T-helper 2 cell treated with Interferon-gamma antibody and Interleukin-4, amounts not matched to agents 100 ng/mL and 5 ng/mL, for 36 hours (primary cell): Measurements from ENCODE around the gene CHIT1. TPM values are rescaled to one million over a fixed set of nuclear protein-coding genes. Genes with fewer than 3 reads are reported as not detected.

Experiments
- intact Hi-C: fragments of 100-400 bp; cut with micrococcal nuclease; formaldehyde crosslinking; loops from one replicate; pipeline ENCODE4 v1.15.1; 2023
- total RNA-seq: library from RNA; stranded (reverse); gene quantifications from 2 replicates; pipeline ENCODE4 v1.2.3, GENCODE V29; 2022

CHIT1 gene
- total RNA-seq, 1 donor from 2014 or later, result 0.18 TPM

DNA sequence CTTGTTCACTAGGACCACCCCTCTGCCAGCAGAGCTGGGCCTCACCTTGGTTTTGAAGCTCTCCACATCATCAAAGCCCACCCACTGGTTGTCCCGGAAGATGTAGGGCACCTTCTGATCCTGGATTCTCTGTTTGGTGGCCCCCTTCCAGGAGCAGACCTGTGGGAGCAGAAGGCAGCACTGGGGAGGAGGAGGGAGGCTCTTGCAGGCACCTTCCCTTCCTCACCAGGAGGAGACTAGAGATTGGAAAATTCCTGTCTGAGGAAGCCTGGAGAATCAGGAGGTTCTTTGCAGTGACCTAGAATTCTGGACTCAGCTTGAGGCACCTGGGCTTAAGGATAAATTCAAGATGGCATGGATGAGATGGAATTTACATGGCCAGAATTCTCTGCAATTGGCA, 10.3 kb downstream of the CHIT1 start:
- intact Hi-C loops, result loop anchor here (5.0 kb wide), 1 partner anchor 102 kb away; no protein-coding TSS in a partner anchor

DNA sequence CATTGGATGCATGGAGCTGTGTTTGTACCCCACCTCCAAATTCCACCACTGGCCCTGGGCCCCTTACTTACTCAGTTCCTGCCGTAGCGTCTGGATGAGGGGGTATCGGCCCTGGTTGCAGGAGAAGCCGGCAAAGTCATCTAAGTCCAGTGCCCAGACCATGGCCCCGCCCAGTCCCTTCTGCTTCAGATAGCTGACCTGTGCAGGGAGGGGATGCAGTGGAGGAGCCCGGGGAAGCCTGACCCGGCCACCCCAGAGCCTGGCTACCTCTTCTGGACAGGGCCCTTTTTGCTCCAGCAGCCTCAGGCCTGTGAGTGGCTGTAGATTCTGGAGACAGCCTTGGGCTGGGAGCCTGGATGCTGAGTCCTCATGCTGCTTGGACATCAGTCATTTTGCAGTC, 11.8 kb downstream of the CHIT1 start:
- intact Hi-C loops, result loop anchor here (5.0 kb wide), 1 partner anchor 100 kb away; no protein-coding TSS in a partner anchor

DNA sequence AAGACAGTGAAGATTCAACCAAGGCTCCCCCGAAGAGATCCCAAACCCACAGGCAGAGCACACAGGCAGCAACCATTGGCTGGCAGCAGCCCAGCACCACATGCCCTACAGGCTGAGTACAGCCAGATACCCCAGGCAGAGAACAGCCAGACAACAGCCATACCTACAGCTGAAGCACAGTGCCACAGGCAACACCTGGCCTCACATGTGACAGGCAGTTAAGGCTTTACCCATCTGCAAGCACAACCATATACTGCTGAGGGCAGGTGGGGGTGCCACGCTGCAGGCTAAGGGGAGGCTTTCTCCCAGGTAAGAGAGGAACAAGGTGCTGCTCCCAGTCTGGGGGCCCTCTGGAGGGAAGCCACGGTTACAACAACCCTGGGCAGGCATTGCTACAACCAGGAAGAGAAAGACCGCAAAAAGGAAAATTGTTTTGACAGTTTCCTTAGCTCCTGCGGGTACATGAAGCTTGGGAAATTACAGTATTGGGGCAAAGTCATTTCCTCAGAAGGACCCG, 12.3 kb downstream of the CHIT1 start:
- intact Hi-C loops, result loop anchor here (5.0 kb wide), 1 partner anchor 100 kb away; no protein-coding TSS in a partner anchor

GRCh38 chr1:203216274-203217138, 13.0 kb downstream of the CHIT1 start:
- intact Hi-C loops, result loop anchor here (1.0 to 5.0 kb wide), 2 partner anchors 99 to 177 kb away; no protein-coding TSS in a partner anchor

GRCh38 chr1:203215573-203215972, 13.9 kb downstream of the CHIT1 start:
- intact Hi-C loops, result loop anchor here (5.0 kb wide), 1 partner anchor 98 kb away; no protein-coding TSS in a partner anchor

DNA sequence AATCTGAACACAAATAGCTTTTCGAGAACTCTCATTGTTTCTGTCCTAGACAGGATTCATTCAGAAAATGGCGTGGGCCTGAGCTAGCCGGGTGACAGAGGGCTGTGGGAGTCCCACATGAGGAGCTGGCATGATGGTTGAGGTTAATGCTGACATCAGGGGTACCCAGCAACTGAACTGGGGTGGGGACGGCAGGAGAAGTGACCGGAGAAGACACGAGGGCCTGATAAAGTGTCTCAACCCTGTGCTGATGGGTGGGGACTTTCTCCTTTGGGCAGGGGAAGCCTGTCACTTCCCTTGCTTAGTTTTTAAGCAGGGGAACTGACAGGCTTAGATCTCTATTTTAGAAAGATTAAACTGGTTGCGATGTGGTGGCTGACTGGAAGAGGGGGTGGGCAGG, 14.6 kb downstream of the CHIT1 start:
- intact Hi-C loops, result loop anchor here (5.0 kb wide), 1 partner anchor 98 kb away; no protein-coding TSS in a partner anchor

DNA sequence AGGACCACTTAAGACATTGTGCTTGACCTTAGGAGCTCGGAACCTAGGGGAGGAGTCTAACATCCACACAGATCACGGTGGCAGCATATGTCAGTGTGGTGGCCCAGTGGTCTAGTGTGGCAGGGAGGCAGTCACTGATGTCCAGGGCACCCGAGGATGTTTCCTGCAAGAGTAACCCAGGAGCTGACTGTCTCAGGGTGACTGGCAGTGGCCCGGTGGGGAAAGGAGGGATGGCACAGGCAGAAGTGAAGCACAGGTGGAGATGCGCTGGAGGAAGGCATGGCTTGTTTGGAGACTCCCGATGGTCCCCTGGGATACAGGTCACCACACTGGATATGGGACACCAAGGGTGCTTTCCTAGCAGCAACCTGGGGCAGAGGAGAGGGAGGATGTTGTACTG, 16.3 kb downstream of the CHIT1 start:
- intact Hi-C loops, result no loop called here

- intact Hi-C loops, result no loop called here
Observed at GRCh38 chr1:203211812-203212211, 17.7 kb downstream of the CHIT1 start.

DNA sequence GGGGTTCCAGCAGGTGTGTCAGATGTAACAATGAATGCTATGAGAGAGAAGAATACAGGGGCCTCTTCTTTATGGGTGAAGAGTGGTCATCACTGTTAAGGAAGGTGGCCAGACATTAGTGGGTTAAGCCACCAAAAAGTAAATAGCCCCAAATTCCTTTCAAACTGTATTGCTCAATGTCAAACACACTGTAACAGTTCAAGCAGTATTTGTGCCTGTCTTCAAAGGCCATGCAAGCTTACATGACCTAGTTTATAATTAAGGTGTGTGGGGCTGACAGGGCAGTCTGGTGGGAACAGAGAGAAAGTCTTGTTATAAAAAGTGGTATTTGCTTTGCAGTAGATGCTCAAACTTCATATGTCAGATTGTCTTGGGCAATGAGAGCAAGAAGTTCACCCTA, 18.5 kb downstream of the CHIT1 start:
- intact Hi-C loops, result no loop called here

- intact Hi-C loops, result no loop called here
Observed at GRCh38 chr1:203210350-203210749, 19.1 kb downstream of the CHIT1 start.

DNA sequence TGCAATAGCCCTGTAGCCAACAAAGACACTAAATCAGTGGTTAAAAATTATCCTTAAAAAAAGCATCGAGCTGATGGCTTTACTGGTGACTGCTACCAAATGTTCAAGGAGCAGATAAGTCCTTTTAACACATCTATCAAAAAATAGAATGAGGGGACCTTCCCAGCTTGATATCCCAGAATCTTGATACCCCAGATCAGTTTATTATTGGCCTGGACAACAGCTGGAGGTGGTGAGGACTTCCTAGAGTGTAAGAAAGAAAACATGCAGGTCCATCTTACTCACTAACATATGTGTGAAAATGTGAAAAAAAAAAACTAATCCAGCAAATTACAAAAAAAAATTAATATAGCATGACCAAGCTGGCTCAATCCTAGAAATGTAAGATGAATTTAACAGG, 21.3 kb downstream of the CHIT1 start:
- intact Hi-C loops, result no loop called here

DNA sequence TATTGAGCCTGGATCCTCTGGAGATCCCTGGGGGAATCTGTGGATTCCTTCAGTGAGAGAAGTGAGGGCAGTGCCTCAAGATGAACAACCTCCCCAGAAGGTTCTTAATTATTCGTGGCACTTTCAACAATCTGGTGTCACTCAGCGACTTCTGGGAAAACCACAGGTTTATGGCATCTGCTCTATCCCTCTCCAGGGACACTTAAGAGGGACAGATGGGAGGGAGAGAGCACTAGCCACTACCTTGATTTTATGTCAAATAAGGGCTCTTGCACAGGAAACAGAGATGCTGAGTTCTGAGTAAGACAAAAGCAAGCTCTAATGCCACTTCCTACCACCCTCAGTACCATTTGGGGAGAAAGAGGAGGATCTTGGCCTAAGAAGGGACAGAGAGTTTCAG, 21.7 kb downstream of the CHIT1 start:
- intact Hi-C loops, result no loop called here

DNA sequence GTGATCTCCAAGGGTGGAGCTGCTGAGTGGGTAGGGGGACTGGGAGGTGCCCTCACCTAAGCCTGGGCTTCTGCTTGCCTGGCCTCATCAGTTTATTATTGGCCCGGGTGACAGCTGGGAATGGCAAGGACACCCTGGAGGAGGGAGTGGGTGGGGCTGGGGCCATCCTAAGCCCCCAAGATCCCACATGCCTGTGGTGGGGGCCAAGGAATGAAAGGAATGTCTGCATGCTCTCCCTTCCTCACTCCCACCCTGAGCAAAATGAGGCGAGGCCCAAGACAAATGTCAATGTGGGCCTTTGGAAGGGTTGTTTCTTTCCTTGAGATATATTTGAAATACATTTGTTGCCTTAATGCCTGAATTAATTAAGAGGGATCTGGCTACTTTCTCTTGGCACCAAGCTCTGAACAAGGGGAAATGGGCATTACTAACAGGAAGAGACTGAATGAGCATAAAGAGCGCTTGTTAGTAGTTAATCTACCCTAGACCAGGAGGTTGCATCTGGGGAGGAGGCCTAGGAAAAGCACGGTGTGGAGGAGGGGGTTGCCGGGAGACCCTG, 23.3 kb downstream of the CHIT1 start:
- intact Hi-C loops, result no loop called here

- intact Hi-C loops, result no loop called here
Observed at GRCh38 chr1:203204756-203205155, 24.7 kb downstream of the CHIT1 start.

DNA sequence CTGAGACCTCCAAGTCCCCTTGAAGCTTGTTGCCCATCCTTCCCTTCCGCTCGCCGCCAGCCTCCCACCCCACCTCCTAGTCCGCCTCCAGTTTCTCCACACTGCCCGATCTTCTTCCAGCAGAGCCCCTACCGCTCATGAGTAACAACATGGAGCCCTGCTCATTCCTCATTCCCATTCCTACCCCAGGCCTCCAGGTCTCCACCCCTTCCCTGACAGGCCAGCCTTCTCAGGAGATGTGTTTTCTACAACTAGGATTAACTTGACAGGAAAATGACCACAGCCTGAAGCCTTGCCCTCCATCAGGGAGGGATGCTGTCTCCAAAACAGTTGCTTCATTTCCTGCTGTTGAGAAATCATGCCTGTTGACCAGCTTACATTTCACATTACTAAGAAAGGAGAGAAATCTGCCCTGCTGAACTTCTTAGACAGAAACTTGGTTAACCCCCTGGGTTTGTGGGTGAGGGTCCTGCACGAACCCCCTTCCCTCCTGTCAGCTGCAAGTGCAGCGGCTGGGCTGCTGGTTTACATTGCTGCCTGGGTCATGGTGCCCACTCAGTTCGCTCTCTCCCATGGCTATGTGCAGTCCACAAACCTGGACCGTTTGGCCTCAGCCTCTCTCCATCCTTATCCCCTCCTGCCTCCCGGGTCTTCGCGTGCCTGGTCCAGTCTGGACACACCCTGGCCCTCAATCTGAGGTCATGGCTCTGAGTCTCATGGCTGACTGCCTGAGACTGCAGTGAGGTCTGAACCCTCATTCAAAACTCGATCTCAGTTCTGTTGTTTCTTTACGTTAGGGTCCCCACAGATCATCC, 26.8 kb downstream of the CHIT1 start:
- intact Hi-C loops, result no loop called here

DNA sequence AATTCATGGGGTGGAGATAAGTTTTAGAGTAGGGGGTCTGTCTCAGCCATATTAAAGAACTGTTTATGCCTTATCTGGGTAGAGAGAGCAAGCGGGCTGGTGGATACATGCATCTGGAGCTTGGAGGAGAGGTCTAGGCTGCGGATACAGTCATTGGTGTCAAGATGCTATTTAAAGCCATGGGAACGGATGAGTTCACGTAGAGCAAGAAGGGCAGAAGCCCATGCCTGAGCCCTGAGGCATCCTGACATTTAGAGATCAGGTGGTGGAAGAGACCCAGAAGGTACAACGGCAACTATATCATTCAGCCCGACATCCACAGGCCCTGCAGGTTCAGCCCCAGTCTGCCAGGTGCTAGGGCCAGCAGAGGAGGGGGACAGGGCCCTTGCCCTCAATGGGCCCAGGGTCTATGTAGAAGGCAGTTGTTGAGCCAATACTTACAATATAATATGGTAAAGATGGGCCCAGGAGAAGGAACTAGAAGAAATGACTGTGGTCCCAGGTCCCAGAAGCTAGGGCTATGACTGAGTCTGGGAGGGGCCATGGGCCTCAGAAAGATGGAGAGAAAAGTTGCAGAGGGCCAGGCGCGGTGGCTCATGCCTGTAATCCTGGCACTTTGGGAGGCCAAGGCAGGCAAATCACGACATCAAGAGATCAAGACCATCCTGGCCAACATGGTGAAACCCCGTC, 27.8 kb downstream of the CHIT1 start:
- intact Hi-C loops, result no loop called here

- intact Hi-C loops, result no loop called here
Observed at GRCh38 chr1:203200916-203201315, 28.6 kb downstream of the CHIT1 start.

DNA sequence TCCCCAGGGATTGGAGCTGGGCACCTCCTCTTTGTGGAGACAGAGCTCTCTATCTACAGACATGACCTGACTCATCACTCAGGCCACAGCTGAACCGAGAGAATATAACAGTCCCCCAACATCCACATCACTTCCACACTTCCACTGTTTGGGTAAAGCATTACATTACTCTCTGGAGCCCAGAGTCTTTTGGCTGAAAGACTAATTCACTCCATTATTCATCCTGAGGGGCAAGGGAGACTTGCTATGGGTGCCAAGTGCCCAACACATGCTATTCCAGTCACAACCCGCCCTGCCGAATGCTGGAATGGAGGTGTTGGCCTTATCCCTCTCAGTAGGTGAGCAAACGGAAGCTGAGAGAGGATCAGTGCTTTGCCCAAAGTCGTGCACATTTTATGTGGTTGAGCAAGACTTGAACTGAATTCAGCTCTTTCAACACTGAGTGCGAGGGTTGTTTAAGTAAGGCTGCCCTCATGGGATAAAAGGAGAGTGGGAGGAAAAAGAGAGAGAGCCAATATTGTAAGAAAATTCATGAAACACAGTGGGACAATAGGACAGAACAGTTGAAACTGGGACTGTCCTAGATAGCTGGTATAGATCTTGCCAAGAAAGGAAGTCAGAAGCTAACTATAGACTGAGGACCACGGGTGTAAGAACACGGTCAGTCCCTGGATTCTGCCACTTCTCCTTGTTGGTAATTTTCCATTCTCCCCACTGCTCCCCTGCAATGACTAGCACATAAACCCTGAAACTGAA, 29.5 kb downstream of the CHIT1 start:
- intact Hi-C loops, result no loop called here

DNA sequence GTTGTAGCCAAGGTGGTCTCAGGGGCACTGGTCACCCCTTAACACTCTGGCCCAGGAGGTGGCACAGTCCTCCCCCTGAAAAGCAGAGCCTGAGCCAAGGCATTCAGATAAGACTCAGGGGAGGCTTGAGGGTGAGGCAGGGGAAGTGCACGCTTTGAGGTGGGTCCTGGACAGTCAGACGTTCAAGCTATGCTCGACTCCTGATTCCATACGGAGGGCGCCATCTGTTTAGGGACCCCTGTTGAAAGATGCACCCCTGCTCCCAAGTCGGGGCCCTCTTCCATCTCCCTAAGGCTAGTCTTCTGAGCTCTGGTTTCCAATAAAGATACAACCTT, 30.0 kb downstream of the CHIT1 start:
- intact Hi-C loops, result no loop called here

DNA sequence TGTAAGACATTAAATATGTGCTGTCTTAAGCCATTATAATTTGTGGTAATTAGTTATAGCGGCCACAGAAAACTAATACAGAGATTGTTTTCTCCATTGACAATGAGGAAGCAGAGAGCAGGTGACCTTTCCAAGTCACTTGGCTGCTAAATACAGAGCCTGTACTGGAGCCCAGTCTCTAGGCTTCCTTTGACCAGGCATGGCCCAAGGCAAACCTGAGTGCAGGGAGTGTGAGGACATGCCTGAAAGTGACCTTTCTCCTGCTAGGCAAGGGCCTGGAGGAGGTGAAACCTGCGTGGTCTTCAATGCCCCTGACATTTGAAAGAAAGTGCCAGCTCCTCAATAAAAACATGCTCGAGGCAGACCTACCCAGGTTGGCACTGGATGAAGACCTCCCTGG, 30.5 kb downstream of the CHIT1 start:
- intact Hi-C loops, result no loop called here
